Measurements from ENCODE around the gene NLRP1.

GRCh38 chr17:5478992-5479391, 105.3 kb downstream of the NLRP1 start:
- no peak for TF ChIP-seq CHD2 (IDR thresholded peaks at IDR 0.05; ENCODE audit: borderline replicate concordance, low read depth, low read length)
- TF ChIP-seq CTCF (IDR thresholded peaks at IDR 0.05 in 2 of 3, conservative IDR thresholded peaks at IDR 0.05 in 1 of 3; ENCODE audit: control insufficient read depth in 2 of 3, extremely low read depth in 1 of 3, insufficient read depth in 1 of 3, low read depth in 3 of 3, low read length in 3 of 3) = no peak
- no peak for TF ChIP-seq ZNF274 (IDR thresholded peaks at IDR 0.05; ENCODE audit: insufficient read depth, insufficient read length)
- TF ChIP-seq ZNF24 (IDR thresholded peaks at IDR 0.05) = no peak
- no peak for TF ChIP-seq TCF12 (IDR thresholded peaks at IDR 0.05; ENCODE audit: low read depth, low read length)
- no peak for TF ChIP-seq PKNOX1 (IDR thresholded peaks at IDR 0.05)
- no peak for TF ChIP-seq ATF3 (IDR thresholded peaks at IDR 0.05; ENCODE audit: borderline replicate concordance, extremely low read depth, low read depth, low read length)
- no peak for TF ChIP-seq SPI1 (IDR thresholded peaks at IDR 0.05; ENCODE audit: borderline replicate concordance, insufficient read depth, low read depth, low read length)
- TF ChIP-seq EGR1 (IDR thresholded peaks at IDR 0.05; ENCODE audit: borderline replicate concordance in 1 of 2, low read depth in 2 of 2, low read length in 2 of 2) = no peak
- TF ChIP-seq ELK1 (IDR thresholded peaks at IDR 0.05; ENCODE audit: low read depth, low read length) = no peak
- TF ChIP-seq SREBF2 (IDR thresholded peaks at IDR 0.05; ENCODE audit: low read length) = no peak
